Measurements from ENCODE around the gene OR4D2.

OR4D2 gene

DNA sequence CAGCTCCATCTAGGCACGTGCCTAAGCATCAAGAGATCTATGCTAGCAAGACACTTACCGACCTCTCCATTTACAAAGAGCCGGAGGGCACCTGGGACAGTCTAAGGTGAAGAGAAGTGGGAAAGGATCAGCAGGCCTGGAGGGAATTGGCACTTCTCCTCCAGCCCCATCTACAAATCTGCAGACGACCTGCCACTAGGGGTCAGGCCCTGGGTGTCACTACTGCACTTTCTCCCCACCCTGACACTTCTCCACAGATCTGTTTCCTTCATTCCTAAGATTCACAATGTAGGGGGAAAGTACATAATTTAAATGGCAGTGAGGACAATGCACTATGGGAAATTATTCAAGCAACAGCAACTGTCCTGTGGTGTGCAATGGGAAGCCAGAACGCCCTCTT lies 44.1 kb downstream of the OR4D2 start:
- no peak for DNase-seq (ENCODE audit: low spot score)

DNA sequence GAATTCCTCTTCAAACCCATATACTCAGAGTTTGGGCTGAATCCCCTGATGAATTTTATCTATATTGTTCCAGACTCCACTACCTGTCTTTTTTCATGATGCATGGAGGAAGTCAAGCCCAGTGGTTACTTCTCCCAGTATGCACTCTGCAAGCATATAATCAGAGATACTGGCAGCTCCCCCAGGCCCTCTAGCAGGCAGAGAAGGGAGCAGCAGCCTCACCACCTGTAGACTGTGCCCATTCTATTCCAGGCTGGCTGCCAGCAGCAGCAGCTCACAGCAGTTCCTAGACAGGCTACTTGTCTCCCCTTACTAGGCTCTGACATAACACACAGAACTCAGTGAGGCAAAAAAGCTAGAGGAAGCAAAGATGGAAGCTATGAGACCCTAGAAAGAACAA lies 48.9 kb downstream of the OR4D2 start:
- DNase-seq (ENCODE audit: low spot score): no peak

DNA sequence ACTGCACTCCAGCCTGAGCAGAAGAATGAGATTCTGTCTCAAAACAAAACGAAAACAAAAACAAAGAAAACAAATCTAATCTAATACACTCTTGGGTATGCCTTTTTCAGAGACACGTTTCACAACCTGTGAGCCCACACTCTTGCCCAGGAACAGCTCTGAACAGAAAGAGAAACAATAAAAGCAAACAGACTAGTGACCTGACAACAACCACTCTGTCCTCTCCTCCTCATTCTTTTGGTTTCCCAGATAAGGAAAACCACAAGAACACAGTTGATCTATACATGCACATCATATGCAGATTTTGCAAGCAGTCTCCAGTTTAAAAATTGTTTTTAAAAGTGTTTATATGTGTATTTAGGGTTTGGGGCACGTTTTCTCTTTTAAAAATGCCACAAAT lies 51.0 kb downstream of the OR4D2 start:
- DNase-seq (ENCODE audit: low spot score): no peak

DNA sequence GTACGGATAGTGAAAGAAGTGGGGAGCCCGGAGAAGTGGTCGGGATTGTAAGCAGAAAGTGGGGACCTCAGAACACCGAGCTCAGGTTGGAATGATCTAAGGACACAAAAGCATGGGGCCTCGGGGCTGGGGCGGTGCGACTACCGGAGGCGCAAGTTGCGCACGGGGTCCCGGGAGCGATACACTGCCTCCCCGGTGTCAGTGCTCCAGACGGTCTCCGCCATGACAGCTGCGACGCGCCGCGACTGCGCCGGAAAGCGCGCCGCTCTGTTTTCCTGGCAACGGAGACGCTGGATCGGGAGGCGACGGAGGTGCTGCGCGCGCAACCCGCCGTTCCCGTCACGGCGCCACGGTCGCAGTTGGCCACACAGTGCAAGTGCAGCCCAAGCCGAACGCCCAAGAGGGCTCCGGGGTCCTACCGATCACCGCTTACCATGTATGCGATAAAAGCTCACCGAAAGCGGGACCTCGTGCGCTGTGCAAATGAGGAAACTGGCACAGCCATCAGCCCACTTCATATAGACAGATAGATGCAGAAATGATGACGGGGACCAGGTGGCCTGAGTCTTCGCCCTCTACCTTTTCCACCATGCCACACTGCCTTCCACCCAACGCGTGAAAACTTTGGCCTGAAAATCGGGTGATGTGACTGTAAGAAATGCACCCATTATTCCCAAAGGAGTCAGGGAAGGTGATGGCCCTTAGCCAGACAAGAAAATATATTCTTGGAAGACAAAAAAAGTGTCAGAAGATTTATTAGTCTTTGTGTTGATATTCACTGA lies 52.4 kb downstream of the OR4D2 start, which contains the start of gene MKS1:
Gene MKS1 (minus strand): TSS at position 249 of the 782 bp plus-strand sequence. CDS start 25 bp downstream, at position 224.
- peak; percentile 93 for DNase-seq (ENCODE audit: low spot score)

DNA sequence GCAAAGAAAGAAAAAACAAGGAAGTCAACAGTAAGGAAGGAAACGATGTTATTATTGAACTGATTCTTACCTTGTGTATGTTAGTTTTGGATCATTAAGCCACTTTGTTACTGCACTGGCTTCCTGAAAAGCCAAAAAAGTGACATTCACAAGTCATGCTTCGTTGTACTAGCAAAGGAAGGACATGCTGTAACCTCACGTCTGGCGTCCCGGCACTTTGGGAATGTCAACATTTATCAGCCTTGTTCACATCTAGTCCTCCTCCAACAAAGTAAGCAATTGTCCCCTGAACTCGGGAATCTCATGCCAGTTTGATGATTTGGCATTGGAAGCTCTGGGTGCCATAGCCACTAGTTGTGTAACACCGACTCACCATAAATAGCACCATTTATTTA lies 53.0 kb downstream of the OR4D2 start:
- peak; percentile 50 for DNase-seq (ENCODE audit: low spot score)

Measured in kidney tubule cell (primary cell).